ENCODE data around the gene KLHL36.
A peak's percentile ranks its signal among the peaks of the same experiment; 100 is the strongest.

The KLHL36 gene

DNA sequence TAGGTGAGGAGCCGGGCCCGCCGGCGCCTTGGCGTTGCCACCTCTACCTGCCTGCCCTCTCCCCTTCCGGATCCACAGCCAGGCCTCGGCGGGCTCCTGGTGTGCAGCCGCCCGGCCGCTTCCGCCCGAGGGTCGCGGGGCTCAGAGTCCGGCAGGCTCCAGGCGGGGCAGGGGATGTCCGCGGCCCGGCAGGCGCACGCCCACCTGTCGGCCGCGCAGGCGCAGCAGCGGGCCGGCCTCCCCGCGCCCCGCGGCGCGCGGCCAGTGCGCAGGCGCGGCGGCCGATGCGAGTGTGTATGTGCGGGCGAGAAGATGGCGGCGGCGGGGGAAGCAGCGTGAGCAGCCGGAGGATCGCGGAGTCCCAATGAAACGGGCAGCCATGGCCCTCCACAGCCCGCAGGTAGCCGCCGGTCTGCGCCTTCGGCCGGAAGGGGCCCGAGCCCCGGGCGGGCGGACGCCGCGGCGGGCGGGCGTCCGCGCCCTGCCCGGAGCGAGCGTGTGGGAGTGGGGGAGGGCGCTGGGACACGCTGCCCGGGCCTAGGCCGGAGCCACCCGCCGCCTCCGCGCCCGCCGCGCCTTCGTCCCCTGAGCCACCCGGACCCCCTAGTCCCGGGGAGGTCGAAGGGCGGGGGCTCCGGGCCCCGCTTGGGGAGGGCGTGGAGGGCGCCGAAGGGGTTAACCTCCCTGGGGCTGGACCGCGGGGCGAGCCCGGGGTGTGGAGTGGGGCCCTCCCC, 51.6 kb downstream of the KLHL36 start, which contains the start of gene USP10:
USP10 (plus strand) TSS at position 289 of the 734 bp plus-strand sequence; CDS start at position 380, 91 bp downstream.
- DNase-seq, result peak; percentile 11

GRCh38 chr16:84700446-84701300, 52.4 kb downstream of the KLHL36 start:
- DNase-seq, result no peak

DNA sequence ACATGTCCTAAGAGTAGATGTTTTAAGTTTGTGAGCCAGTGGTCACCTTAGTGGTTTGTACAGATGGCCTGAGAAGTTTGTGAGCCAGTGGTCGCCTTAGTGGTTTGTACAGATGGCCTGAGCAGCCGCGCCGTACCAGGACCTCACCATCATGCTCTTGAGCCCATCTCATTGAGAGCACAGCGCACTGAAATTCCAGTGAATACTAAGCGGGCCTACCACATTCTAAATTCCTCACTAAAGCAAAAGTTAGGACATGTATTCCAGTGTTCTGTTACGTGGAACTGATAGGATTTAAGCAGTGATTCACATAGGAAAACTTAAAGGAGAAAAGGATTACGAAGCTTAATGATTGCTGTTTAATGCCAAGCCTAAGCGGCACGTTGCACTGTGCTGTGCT, 55.4 kb downstream of the KLHL36 start:
- no peak for DNase-seq

GRCh38 chr16:84704253-84704652, 55.9 kb downstream of the KLHL36 start:
- no peak for DNase-seq

DNA sequence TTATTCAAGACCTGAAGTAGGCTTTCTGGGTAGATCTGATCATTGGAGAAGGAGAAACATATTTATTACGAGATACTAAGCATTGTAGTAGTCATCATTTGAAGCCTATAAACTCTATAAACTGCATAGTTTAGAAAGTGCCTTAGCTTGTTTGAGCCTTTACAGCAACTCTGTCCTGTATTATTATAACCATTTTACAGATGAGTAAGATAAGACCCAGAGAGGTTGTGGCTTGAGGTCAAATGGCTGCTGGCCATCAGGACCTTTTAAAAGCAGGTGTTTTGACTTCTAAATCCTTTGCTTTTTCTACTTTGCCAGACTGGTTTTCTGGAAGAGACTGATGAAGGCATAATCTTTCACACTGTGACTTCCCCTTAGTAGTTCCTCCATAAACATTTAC, 58.5 kb downstream of the KLHL36 start:
- no peak for DNase-seq

DNA sequence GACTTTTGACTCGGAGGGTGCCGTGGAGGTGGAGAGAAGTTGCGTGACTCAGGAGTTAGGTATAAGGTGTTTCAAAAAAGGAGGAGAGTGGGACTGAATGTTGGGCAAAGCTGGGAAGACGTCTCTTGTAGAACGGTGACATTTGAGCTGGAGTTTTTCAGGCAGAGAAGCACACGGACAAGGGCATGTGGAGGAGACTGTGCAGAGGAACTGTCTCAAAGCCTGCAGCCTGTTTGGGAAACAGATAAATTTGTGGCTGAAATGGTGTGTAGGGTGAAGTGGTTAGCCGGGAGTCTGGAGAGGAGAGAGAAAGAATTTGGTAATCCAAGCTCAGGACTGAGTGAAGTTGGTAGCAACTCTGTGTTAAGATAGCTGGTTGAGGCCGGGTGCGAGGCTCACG, 61.3 kb downstream of the KLHL36 start:
- DNase-seq, result no peak

- DNase-seq, result no peak
These were observed 62.4 kb downstream of the KLHL36 start for GRCh38 chr16:84710686-84711085.
